ENCODE data around the gene CORO6. TPM values are rescaled to one million over a fixed set of nuclear protein-coding genes. Genes with fewer than 3 reads are reported as not detected.

CORO6 gene
- polyA plus RNA-seq, 4 donors = 1.8 to 3.5 (median 3.1) TPM

- no peak for DNase-seq (ENCODE audit: low read depth in 4 of 4, low spot score in 3 of 4)
Measured at GRCh38 chr17:29592850-29593551, 29.7 kb downstream of the CORO6 start, which contains the start of gene ANKRD13B. Gene ANKRD13B, plus strand, starts transcription at chr17:29593132. Its CDS starts 490 bp downstream, at chr17:29593622.

- DNase-seq (ENCODE audit: low read depth in 4 of 4, low spot score in 3 of 4) = peak in 3 of 4 donors; percentile 87 to 88 (median 87)
Measured at GRCh38 chr17:29591737-29592608, 30.7 kb downstream of the CORO6 start.

GRCh38 chr17:29591146-29591736 lies 31.5 kb downstream of the CORO6 start:
- DNase-seq (ENCODE audit: low read depth in 4 of 4, low spot score in 3 of 4) = peak in 1 of 4 donors; percentile 39

DNA sequence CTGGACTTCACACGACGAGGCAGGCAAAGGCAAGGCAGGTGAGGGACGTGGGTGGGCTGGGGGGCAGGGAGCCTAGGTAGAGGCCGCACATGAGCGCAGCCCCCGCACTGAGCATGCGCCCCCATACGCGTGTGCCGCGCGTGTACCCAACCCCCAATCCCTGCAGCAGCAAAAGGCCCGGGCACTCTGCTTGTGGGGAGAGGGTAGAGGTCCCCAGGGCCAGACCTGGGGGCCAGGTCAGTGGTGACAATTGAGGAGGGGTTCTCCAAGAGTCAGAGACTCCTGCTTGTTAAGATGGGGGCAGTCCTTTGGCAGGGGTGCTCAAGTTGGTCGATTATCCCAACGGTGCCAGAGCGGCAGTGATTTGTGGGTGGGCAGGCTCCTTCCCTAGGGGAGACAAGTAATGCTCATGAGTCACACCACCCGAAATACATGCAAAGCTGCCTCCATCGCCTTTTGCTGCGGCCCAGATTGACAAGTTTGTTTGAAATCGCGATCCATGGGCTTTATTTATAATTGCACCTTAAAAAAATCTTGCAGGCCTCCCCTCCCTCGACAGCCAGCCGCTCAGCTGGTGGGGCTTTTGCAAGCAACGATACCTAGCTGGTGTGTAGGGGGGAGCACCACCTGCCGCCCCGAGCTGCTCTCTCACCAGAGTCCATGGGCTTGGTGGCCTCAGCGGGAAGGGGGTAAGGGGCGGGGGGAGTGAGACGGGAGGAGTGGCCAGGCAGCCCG lies 32.1 kb downstream of the CORO6 start:
- DNase-seq (ENCODE audit: low read depth in 4 of 4, low spot score in 3 of 4) = no peak

DNA sequence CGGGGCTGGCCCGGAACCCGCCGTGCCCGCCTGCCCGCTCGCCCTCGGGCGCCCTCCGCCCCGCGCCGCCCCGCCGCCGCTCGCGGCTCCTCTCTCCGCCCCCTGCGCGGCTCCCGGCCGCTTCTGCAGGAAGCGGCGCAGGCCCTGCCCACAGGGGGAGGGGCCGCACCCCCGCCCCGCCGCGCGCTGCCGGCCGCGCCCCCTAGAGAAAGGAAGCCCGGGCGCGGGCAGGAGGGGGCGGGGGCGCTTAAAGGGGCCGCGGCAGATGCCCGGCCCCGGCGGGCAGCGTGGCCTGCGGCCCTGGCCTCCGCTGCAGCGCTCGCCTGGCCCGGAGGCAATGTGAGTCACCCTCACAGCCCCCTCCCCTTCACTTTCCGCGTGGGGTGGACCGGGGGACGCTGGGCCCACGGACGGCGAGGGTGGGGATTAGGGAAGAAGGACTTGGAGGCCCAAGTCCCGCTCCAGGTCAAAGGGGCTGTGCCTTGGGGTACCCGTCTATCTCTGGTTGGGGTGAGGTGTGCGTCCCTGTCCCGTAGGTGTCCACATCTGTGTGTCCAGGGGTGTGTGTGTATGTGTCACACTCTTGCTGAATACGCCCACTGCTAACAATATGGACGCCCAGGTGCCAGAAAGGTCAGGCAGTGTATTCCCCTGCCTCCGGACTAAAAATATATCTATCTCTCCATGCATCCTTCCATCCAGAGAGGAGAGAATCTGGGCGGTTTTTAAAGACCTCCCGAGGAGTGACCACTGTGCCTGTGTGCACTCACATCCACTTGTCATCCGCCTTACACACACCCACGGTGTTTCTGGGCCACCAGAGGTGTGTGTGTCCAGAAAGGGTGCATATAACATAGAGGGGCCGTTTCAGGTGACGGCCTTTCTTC lies 32.9 kb downstream of the CORO6 start, which contains the start of gene GIT1:
Gene GIT1, minus strand, starts transcription at position 125 of the 887 bp plus-strand sequence. CDS start 270 bp downstream, outside the sequence.
- DNase-seq (ENCODE audit: low read depth in 4 of 4, low spot score in 3 of 4) = peak in 2 of 4 donors; percentile 52 to 81

GRCh38 chr17:29588562-29589411 lies 33.9 kb downstream of the CORO6 start:
- no peak for DNase-seq (ENCODE audit: low read depth in 4 of 4, low spot score in 3 of 4)

- no peak for DNase-seq (ENCODE audit: low read depth in 4 of 4, low spot score in 3 of 4)
Measured at GRCh38 chr17:29588017-29588561, 34.6 kb downstream of the CORO6 start.

DNA sequence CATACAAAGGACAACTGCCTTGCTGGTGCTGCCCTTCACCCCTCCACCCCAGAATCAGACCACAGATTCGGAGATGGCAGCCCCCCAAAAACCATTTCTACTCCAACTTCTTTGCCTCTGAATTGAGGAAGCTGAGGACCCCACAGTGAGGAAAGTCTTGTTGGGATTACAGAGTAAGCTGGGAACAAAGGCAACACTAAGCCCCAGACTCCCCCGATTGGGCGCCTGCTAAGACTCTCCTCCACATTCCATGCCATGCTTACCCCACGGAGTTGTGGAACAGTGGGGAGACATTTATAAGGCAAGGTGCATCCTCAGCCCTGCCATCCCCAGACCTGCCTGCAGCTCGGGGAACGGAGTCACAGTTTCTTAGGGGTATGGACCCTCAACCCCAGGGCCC lies 35.1 kb downstream of the CORO6 start:
- no peak for DNase-seq (ENCODE audit: low read depth in 4 of 4, low spot score in 3 of 4)

GRCh38 chr17:29586676-29587469 lies 35.8 kb downstream of the CORO6 start:
- no peak for DNase-seq (ENCODE audit: low read depth in 4 of 4, low spot score in 3 of 4)

GRCh38 chr17:29585080-29585751 lies 37.5 kb downstream of the CORO6 start:
- no peak for DNase-seq (ENCODE audit: low read depth in 4 of 4, low spot score in 3 of 4)

GRCh38 chr17:29584452-29585079 lies 38.1 kb downstream of the CORO6 start:
- no peak for DNase-seq (ENCODE audit: low read depth in 4 of 4, low spot score in 3 of 4)

DNA sequence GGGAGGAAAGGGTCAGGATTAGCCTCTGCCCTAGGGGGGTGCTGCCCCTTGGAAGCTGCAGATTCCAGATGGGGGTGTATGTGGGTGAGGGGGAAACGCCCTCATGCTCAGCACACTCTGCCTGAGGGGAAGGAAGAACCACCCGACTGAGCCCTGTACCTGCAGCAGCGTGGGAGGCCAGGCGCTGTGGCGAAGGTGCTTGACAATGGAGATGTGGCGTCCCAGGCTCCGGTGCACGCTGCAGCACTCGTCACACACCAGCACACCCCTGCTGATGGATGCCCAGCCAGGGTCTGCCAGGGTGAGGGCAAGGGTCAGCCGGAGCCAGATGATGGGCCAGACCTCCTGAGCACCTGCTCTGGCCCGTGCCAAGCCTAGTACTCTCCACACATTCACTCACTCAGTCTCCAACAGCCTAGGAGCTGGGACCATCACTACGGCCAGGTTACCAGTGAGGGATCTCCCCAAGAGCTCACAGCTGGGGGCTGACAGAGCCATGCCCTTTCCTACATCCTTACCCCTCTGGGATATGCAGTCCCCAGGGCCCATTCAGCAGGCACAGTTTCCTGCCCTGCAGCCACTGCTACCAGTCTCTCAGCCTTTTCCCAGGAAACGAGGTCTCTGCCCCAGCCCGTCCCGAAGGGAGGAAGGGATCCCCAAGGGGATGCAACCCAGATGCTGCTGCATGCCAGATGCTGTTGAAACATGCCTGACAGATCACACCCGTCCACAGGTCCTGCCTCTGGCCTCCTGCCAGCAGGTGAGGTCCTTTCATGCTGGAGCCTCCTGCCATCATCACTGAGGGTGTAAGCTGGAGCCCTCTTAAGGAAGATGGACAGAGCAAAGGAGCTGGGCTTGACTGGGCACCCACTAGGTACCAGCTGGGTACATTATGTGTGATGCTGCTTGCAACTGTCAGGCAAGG lies 39.1 kb downstream of the CORO6 start:
- DNase-seq (ENCODE audit: low read depth in 4 of 4, low spot score in 3 of 4) = no peak

DNA sequence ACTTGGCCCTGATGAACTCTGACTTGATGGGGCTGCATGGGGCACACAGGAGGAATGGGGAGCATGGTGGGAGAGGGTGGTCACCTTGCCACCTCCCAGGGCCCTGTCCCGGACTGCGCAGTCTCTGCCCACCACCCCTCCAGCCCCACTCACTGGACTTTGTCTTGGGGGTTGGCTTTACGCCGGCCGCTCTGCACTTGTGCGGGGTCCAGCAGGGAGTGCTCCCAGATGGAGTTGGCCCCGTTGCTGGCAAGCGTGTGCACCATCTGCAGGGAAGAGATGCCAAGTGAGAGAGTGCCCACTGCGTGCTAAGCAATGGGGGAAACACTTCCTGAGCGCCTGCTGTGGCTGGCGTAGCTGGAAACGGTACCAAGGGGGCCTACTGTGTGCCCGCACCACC lies 39.9 kb downstream of the CORO6 start:
- DNase-seq (ENCODE audit: low read depth in 4 of 4, low spot score in 3 of 4) = no peak

GRCh38 chr17:29582254-29582765 lies 40.4 kb downstream of the CORO6 start:
- no peak for DNase-seq (ENCODE audit: low read depth in 4 of 4, low spot score in 3 of 4)

- DNase-seq (ENCODE audit: low read depth in 4 of 4, low spot score in 3 of 4) = no peak
Measured at GRCh38 chr17:29581583-29582253, 41.0 kb downstream of the CORO6 start.
